GM18951 (cell line): Measurements from ENCODE around the gene PMF1.
A peak's percentile ranks its signal among the peaks of the same experiment; 100 is the strongest.
"Not testable (repeated sequence)": the region's sequence is repeated elsewhere in the genome, so short reads cannot be mapped to it uniquely, and the experiment has no call there.

Experiments
- POLR2A ChIP-seq: IDR thresholded peaks from 4 replicates; pipeline ENCODE4 v1.6.1; 2011; ENCODE audit warnings: mild to moderate bottlenecking; ENCODE audit not compliant: insufficient read length, insufficient read depth; ENCODE audit errors: extremely low read depth
- in situ Hi-C: fragments of 300-500 bp; cut with MboI; formaldehyde crosslinking; loops from one replicate; pipeline ENCODE4 v1.12.0; 2022; ENCODE audit warnings: low sequenced_read_pairs, mixed read lengths, inconsistent platforms; ENCODE audit not compliant: unreplicated experiment

The PMF1 gene

DNA sequence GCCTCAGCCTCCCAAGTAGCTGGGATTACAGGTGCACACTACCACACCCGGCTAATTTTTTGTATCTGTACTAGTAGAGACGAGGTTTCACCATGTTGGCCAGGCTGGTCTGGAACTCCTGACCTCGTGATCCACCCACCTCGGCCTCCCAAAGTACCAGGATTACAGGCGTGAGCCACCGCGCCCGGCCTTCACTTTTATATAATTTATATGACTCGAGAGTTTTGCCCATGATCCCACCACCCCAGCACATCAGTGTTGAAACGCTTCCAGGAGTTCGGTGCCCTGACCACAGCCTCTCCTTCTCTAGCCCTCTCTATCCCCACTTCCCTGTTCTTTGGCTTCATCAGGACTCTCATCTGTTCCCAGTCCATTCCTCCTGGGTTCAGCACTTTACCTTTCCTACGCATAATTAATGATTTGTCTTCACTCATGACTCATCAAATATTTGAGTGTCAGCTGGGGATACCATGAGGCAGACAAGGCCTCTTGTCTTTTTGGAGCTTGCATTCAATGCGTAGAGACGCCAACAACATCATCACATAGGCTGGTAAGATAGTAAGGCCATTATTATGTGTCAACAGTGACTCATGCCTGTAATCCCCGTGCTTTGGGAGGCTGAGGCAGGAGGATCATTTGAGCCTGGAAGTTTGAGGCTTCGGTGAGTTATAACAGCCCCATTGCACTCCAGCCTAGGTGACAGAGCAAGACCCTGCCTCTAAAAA lies 1.4 kb downstream of the PMF1 start:
- in situ Hi-C loops: no loop called here
- no peak for TF ChIP-seq POLR2A

GRCh38 chr1:156216361-156217086 lies 3.7 kb downstream of the PMF1 start:
- in situ Hi-C loops: not testable (repeated sequence)

DNA sequence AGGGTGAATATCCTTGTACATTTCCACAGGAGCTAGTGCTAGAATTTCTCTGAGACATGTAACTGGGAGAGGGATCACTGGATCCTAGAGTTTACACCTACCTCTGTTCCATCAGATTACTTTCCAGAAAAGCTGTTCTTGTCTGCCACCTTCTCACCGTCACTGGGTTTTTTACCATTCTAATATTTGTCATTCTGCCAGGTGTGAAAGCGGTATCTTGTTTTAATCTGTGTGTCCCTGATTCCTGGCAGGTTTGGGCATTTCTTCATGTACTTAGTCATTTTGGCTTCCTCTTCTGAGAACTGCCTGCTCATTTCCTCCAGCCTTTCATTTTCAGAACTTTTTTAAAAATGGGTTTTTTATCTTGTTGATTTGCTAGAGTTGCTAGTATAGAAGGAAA lies 5.1 kb downstream of the PMF1 start:
- in situ Hi-C loops: no loop called here
- no peak for TF ChIP-seq POLR2A

DNA sequence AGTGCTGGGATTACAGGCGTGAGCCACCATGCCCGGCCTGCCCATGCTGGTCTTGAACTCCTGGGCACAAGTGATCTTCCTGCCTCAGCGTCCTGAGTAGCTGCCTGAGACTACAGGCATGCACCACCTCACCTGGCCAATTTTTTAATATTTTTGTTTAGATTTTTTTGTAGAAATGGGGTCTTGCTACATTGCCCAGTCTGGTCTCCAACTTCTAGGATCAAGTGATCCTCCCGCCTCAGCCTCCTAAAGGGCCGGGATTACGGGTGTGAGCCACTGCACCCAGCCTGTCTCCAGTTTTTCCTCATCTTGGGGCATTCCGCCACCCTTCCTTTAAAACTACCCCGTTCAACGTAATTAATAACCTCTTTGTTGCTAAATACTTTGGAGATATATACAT lies 7.4 kb downstream of the PMF1 start:
- no peak for TF ChIP-seq POLR2A
- in situ Hi-C loops: no loop called here

- in situ Hi-C loops: no loop called here
- TF ChIP-seq POLR2A: no peak
Measured at GRCh38 chr1:156221986-156222692, 9.3 kb downstream of the PMF1 start.

- in situ Hi-C loops: no loop called here
- no peak for TF ChIP-seq POLR2A
Measured at GRCh38 chr1:156225677-156226014, 12.8 kb downstream of the PMF1 start.

- in situ Hi-C loops: no loop called here
- peak; percentile 38 for TF ChIP-seq POLR2A
Measured at GRCh38 chr1:156226116-156226538, 13.3 kb downstream of the PMF1 start.

- TF ChIP-seq POLR2A: no peak
- in situ Hi-C loops: no loop called here
Measured at GRCh38 chr1:156226782-156227181, 14.0 kb downstream of the PMF1 start.

- in situ Hi-C loops: no loop called here
- TF ChIP-seq POLR2A: no peak
Measured at GRCh38 chr1:156228501-156228900, 15.7 kb downstream of the PMF1 start.

- no peak for TF ChIP-seq POLR2A
- in situ Hi-C loops: no loop called here
Measured at GRCh38 chr1:156229809-156230472, 17.1 kb downstream of the PMF1 start.

GRCh38 chr1:156230473-156230837 lies 17.6 kb downstream of the PMF1 start:
- TF ChIP-seq POLR2A: no peak
- in situ Hi-C loops: no loop called here

DNA sequence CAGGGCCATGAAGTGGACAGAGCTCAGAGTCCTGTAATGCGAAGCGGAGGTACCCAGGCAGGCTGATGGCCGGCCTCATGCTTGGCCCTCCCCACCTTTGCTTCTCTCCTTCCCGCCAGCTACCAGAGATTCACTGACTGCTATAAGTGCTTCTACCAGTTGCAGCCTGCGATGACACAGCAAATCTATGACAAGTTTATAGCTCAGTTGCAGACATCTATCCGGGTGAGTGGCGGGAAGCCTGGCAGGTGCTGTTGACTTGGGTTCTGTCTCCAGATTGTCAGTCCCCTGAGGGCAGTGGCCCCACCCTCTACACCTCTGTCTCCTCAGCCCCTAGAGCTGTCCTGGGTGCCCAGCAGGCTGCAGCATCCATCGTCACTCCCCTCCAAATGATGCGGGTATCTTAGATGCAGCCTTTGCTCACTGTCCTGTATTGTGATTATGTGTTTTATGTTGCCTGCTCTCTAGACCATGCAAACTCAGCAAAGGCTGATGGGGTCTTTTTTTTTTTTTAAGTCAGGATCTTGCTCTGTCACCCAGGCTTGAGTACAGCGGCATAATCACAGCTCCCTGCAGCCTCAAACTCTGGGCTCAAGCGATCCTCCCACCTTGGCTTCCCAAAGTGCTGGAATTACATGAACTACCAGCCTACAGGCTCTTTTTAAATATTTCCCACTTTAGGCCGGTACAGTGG lies 19.5 kb downstream of the PMF1 start:
- no peak for TF ChIP-seq POLR2A

More for the DNA sequence above, 19.5 kb downstream of the PMF1 start:
- in situ Hi-C loops: no loop called here
